SU-DHL-6 (cell line): ENCODE data around the gene PLEKHA6.

Experiments used
- CTCF ChIP-seq: fragments of 200-600 bp; sonication (generic); IDR thresholded peaks from one replicate; pipeline ENCODE4 v1.5.1; 2017; ENCODE audit warnings: antibody characterized with exemption, mild to moderate bottlenecking, low read length, moderate library complexity; ENCODE audit not compliant: insufficient read depth, poor library complexity, severe bottlenecking
- EZH2phosphoT487 ChIP-seq: fragments of 200-600 bp; sonication (generic), shearing (Covaris generic); conservative IDR thresholded peaks from 2 replicates; pipeline ENCODE4 v1.6.1; 2018; ENCODE audit warnings: mild to moderate bottlenecking, antibody characterized with exemption, low read length, moderate library complexity, mixed read lengths

- TF ChIP-seq CTCF (no peak), EZH2phosphoT487 (no peak)
Measured at GRCh38 chr1:204382714-204383083, 23.0 kb upstream of the PLEKHA6 start.
